HepG2 (cell line): ENCODE results near the gene EEF1A2. TPM values are rescaled to one million over a fixed set of nuclear protein-coding genes. Genes with fewer than 3 reads are reported as not detected.

Experiments used
- ATM ChIP-seq: fragments of 450-650 bp; IDR thresholded peaks from 2 replicates; pipeline ENCODE4 v1.7.1; 2017; ENCODE audit warnings: mild to moderate bottlenecking, borderline replicate concordance
- DRAP1 ChIP-seq: IDR thresholded peaks from 2 replicates; pipeline ENCODE4 v1.6.1; 2016; ENCODE audit warnings: missing genetic modification reagents, missing compliant biosample characterization
- FLYWCH1 ChIP-seq: sonication (generic); formaldehyde crosslinking; IDR thresholded peaks from 2 replicates; pipeline ENCODE4 v1.8.1; 2023; ENCODE audit warnings: mild to moderate bottlenecking, missing genetic modification reagents
- FOSL1 ChIP-seq: sonication (generic); formaldehyde crosslinking; IDR thresholded peaks from 2 replicates; pipeline ENCODE4 v1.9.0; 2021; ENCODE audit warnings: missing genetic modification reagents, borderline replicate concordance
- GABPB1 ChIP-seq: IDR thresholded peaks from 2 replicates; pipeline ENCODE4 v1.6.1; 2016; ENCODE audit warnings: mild to moderate bottlenecking, missing genetic modification reagents, moderate library complexity, missing compliant biosample characterization
- TBL1XR1 ChIP-seq: fragments of 150-350 bp; IDR thresholded peaks from 2 replicates; pipeline ENCODE4 v1.6.1; 2014; ENCODE audit warnings: borderline replicate concordance, low read length; ENCODE audit not compliant: partially characterized antibody
- TRIM22 ChIP-seq: fragments of 450-650 bp; IDR thresholded peaks from 2 replicates; pipeline ENCODE4 v1.6.1; 2017
- ZHX2 ChIP-seq, 2 experiments: sonication (generic) in 1 of 2; formaldehyde crosslinking in 1 of 2; IDR thresholded peaks; 2 replicates each; pipeline versions ENCODE4 v1.6.1 to v1.9.0; 2014 to 2022; ENCODE audit warnings: antibody characterized with exemption in 1 of 2, borderline replicate concordance in 1 of 2, inconsistent platforms in 1 of 2, low read depth in 1 of 2, missing genetic modification reagents in 1 of 2
- ZNF232 ChIP-seq: sonication (generic); formaldehyde crosslinking; IDR thresholded peaks from 2 replicates; pipeline ENCODE4 v1.4.0; 2020; ENCODE audit warnings: missing genetic modification reagents, borderline replicate concordance
- ZNF768 ChIP-seq: sonication (generic); formaldehyde crosslinking; IDR thresholded peaks from 2 replicates; pipeline ENCODE4 v1.4.0; 2020; ENCODE audit warnings: missing genetic modification reagents
- polyA plus RNA-seq, 8 experiments: library from polyadenylated mRNA; depleted of rRNA in 3 of 8; stranded (reverse) in 7 of 8; unstranded in 1 of 8; fragments of >200 nt; fragmentation: Illumina TruSeq in 4 of 8; extraction: Trizol in 4 of 8; gene quantifications; 2 replicates each; pipeline versions ENCODE4 v1.2.1 to v1.2.3, GENCODE V29; 2011 to 2016; ENCODE audit warnings: low read depth in 4 of 8, missing spikeins in 1 of 8, mixed read lengths in 1 of 8; ENCODE audit not compliant: insufficient read depth in 1 of 8
- total RNA-seq, 5 experiments: library from RNA; depleted of rRNA; stranded (reverse); fragments of >200 nt; fragmentation: Illumina TruSeq; extraction: Trizol; gene quantifications; 2 replicates each; pipeline ENCODE4 v1.2.3, GENCODE V29; 2016; ENCODE audit warnings: low read depth in 1 of 5
- TF ChIP-seq, protein P1 (sequence below): sonication (generic); formaldehyde crosslinking; IDR thresholded peaks from 2 replicates; pipeline ENCODE4 v1.5.1; 2020; ENCODE audit warnings: mild to moderate bottlenecking, missing genetic modification reagents, moderate library complexity
- TF ChIP-seq, protein P2 (sequence below): sonication (generic); formaldehyde crosslinking; IDR thresholded peaks from 2 replicates; pipeline ENCODE4 v1.8.0; 2022; ENCODE audit warnings: missing genetic modification reagents, low read depth, mild to moderate bottlenecking, borderline replicate concordance
- TF ChIP-seq, protein P3 (sequence below): sonication (generic); formaldehyde crosslinking; IDR thresholded peaks from 2 replicates; pipeline ENCODE4 v1.8.0; 2023; ENCODE audit warnings: mild to moderate bottlenecking, missing genetic modification reagents

EEF1A2 gene
- total and polyA plus RNA-seq, 2 of the 13 experiments (the other 11 are each of a cell fraction or from before 2014, with no cell fraction given): 0.44 to 0.87 TPM

GRCh38 chr20:63518946-63519667 is 20.2 kb upstream of the EEF1A2 start (continued):
- TF ChIP-seq, protein P1, sequence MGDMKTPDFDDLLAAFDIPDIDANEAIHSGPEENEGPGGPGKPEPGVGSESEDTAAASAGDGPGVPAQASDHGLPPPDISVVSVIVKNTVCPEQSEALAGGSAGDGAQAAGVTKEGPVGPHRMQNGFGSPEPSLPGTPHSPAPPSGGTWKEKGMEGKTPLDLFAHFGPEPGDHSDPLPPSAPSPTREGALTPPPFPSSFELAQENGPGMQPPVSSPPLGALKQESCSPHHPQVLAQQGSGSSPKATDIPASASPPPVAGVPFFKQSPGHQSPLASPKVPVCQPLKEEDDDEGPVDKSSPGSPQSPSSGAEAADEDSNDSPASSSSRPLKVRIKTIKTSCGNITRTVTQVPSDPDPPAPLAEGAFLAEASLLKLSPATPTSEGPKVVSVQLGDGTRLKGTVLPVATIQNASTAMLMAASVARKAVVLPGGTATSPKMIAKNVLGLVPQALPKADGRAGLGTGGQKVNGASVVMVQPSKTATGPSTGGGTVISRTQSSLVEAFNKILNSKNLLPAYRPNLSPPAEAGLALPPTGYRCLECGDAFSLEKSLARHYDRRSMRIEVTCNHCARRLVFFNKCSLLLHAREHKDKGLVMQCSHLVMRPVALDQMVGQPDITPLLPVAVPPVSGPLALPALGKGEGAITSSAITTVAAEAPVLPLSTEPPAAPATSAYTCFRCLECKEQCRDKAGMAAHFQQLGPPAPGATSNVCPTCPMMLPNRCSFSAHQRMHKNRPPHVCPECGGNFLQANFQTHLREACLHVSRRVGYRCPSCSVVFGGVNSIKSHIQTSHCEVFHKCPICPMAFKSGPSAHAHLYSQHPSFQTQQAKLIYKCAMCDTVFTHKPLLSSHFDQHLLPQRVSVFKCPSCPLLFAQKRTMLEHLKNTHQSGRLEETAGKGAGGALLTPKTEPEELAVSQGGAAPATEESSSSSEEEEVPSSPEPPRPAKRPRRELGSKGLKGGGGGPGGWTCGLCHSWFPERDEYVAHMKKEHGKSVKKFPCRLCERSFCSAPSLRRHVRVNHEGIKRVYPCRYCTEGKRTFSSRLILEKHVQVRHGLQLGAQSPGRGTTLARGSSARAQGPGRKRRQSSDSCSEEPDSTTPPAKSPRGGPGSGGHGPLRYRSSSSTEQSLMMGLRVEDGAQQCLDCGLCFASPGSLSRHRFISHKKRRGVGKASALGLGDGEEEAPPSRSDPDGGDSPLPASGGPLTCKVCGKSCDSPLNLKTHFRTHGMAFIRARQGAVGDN (CRISPR knock-in tag): no peak; the same call in 1 of the 2 replicates
- TF ChIP-seq ZNF232 (CRISPR knock-in tag) (no peak), FLYWCH1 (CRISPR knock-in tag) (no peak), TBL1XR1 (no peak), FOSL1 (0 out of 2 replicates have a peak, but pooled peaks have one; percentile 16), ZHX2 (IDR thresholded peaks at IDR 0.05; ENCODE audit: low read depth) (no peak), ZHX2 (CRISPR knock-in tag; IDR thresholded peaks at IDR 0.05; ENCODE audit: borderline replicate concordance) (no peak), DRAP1 (CRISPR knock-in tag) (no peak), ZNF768 (CRISPR knock-in tag) (0 out of 2 replicates have a peak, but pooled peaks have one; percentile 14), ATM (no peak), GABPB1 (CRISPR knock-in tag) (0 out of 2 replicates have a peak, but pooled peaks have one; percentile 0), TRIM22 (no peak)
- TF ChIP-seq, protein P2, sequence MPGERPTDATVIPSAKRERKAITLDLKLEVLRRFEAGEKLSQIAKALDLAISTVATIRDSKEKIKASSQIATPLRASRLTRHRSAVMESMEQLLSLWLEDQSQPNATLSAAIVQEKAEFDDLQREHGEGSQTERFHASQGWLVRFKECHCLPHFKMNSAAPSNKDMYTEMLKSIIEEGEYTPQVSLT: no peak
- TF ChIP-seq, protein P3, sequence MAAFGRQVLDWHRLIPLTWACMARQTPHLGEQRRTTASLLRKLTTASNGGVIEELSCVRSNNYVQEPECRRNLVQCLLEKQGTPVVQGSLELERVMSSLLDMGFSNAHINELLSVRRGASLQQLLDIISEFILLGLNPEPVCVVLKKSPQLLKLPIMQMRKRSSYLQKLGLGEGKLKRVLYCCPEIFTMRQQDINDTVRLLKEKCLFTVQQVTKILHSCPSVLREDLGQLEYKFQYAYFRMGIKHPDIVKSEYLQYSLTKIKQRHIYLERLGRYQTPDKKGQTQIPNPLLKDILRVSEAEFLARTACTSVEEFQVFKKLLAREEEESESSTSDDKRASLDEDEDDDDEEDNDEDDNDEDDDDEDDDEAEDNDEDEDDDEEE (CRISPR knock-in tag): no peak
